HepG2 (cell line): ENCODE data around the gene TMEM253. TPM values are rescaled to one million over a fixed set of nuclear protein-coding genes. Genes with fewer than 3 reads are reported as not detected.

Experiments used
- ARID4A ChIP-seq: sonication (generic); formaldehyde crosslinking; IDR thresholded peaks from 2 replicates; pipeline ENCODE4 v1.5.0; 2020; ENCODE audit warnings: mild to moderate bottlenecking, missing genetic modification reagents, borderline replicate concordance
- ATF1 ChIP-seq: IDR thresholded peaks from 2 replicates; pipeline ENCODE4 v1.6.1; 2016; ENCODE audit warnings: mild to moderate bottlenecking, control low read depth
- CHCHD3 ChIP-seq: sonication (generic); formaldehyde crosslinking; IDR thresholded peaks from 2 replicates; pipeline ENCODE4 v1.8.0; 2022; ENCODE audit warnings: mild to moderate bottlenecking, missing genetic modification reagents, moderate library complexity
- ELK4 ChIP-seq: sonication (generic); formaldehyde crosslinking; IDR thresholded peaks from 2 replicates; pipeline ENCODE4 v1.9.0; 2021; ENCODE audit warnings: missing genetic modification reagents, borderline replicate concordance
- FOXP4 ChIP-seq: sonication (generic); formaldehyde crosslinking; IDR thresholded peaks from 2 replicates; pipeline ENCODE4 v1.4.0; 2020; ENCODE audit warnings: missing genetic modification reagents
- GFI1 ChIP-seq: sonication (generic); formaldehyde crosslinking; IDR thresholded peaks from 2 replicates; pipeline ENCODE4 v1.5.0; 2020; ENCODE audit warnings: missing genetic modification reagents, mild to moderate bottlenecking, borderline replicate concordance
- HHEX ChIP-seq: IDR thresholded peaks from 2 replicates; pipeline ENCODE4 v1.6.1; 2016; ENCODE audit warnings: control low read depth
- HMGA1 ChIP-seq: sonication (generic); formaldehyde crosslinking; conservative IDR thresholded peaks from 2 replicates; pipeline ENCODE4 v1.4.0; 2020; ENCODE audit warnings: missing genetic modification reagents
- KDM1A ChIP-seq: IDR thresholded peaks from 2 replicates; pipeline ENCODE4 v1.6.1; 2016; ENCODE audit warnings: missing compliant biosample characterization
- MAFF ChIP-seq: IDR thresholded peaks from 2 replicates; pipeline ENCODE4 v1.6.1; 2011; ENCODE audit warnings: low read depth, low read length, improper control_type of control experiment
- POLR2AphosphoS5 ChIP-seq: IDR thresholded peaks from 2 replicates; pipeline ENCODE4 v1.6.1; 2012; ENCODE audit warnings: low read depth, low read length
- RELA ChIP-seq: sonication (generic); formaldehyde crosslinking; IDR thresholded peaks from 2 replicates; pipeline ENCODE4 v1.4.0; 2020; ENCODE audit warnings: missing genetic modification reagents
- SRF ChIP-seq: IDR thresholded peaks from 2 replicates; pipeline ENCODE4 v1.6.1; 2011; ENCODE audit warnings: mild to moderate bottlenecking, low read depth, low read length, moderate library complexity
- TMF1 ChIP-seq: sonication (generic); formaldehyde crosslinking; IDR thresholded peaks from 2 replicates; pipeline ENCODE4 v1.8.1; 2022; ENCODE audit warnings: low read depth, missing genetic modification reagents
- ZFP36L1 ChIP-seq: sonication (generic); formaldehyde crosslinking; IDR thresholded peaks from 2 replicates; pipeline ENCODE4 v1.8.0; 2022; ENCODE audit warnings: mild to moderate bottlenecking, missing genetic modification reagents, moderate library complexity
- ZKSCAN5 ChIP-seq: sonication (generic); formaldehyde crosslinking; IDR thresholded peaks from 2 replicates; pipeline ENCODE4 v1.5.1; 2020; ENCODE audit warnings: mild to moderate bottlenecking, missing genetic modification reagents
- ZNF331 ChIP-seq: sonication (generic); formaldehyde crosslinking; IDR thresholded peaks from 2 replicates; pipeline ENCODE4 v1.4.0; 2020; ENCODE audit warnings: missing genetic modification reagents
- ZNF343 ChIP-seq: sonication (generic); formaldehyde crosslinking; IDR thresholded peaks from 2 replicates; pipeline ENCODE4 v1.4.0; 2020; ENCODE audit warnings: mild to moderate bottlenecking, missing genetic modification reagents
- ZNF432 ChIP-seq: sonication (generic); formaldehyde crosslinking; IDR thresholded peaks from 2 replicates; pipeline ENCODE4 v1.5.0; 2020; ENCODE audit warnings: missing genetic modification reagents, mild to moderate bottlenecking, borderline replicate concordance
- ZNF619 ChIP-seq: sonication (generic); formaldehyde crosslinking; IDR thresholded peaks from 2 replicates; pipeline ENCODE4 v1.4.0; 2020; ENCODE audit warnings: mild to moderate bottlenecking, missing genetic modification reagents
- ZNF672 ChIP-seq: sonication (generic); formaldehyde crosslinking; IDR thresholded peaks from 2 replicates; pipeline ENCODE4 v1.8.1; 2022; ENCODE audit warnings: missing genetic modification reagents
- ZNF784 ChIP-seq: sonication (generic); formaldehyde crosslinking; IDR thresholded peaks from 2 replicates; pipeline ENCODE4 v1.5.1; 2020; ENCODE audit warnings: missing genetic modification reagents, mild to moderate bottlenecking, borderline replicate concordance
- ZZZ3 ChIP-seq: sonication (generic); formaldehyde crosslinking; IDR thresholded peaks from 2 replicates; pipeline ENCODE4 v1.4.0; 2020; ENCODE audit warnings: missing genetic modification reagents, mild to moderate bottlenecking, borderline replicate concordance
- polyA plus RNA-seq, 8 experiments: library from polyadenylated mRNA; depleted of rRNA in 3 of 8; stranded (reverse) in 7 of 8; unstranded in 1 of 8; fragments of >200 nt; fragmentation: Illumina TruSeq in 4 of 8; extraction: Trizol in 4 of 8; gene quantifications; 2 replicates each; pipeline versions ENCODE4 v1.2.1 to v1.2.3, GENCODE V29; 2011 to 2016; ENCODE audit warnings: low read depth in 4 of 8, missing spikeins in 1 of 8, mixed read lengths in 1 of 8; ENCODE audit not compliant: insufficient read depth in 1 of 8
- total RNA-seq, 5 experiments: library from RNA; depleted of rRNA; stranded (reverse); fragments of >200 nt; fragmentation: Illumina TruSeq; extraction: Trizol; gene quantifications; 2 replicates each; pipeline ENCODE4 v1.2.3, GENCODE V29; 2016; ENCODE audit warnings: low read depth in 1 of 5

The TMEM253 gene
- total and polyA plus RNA-seq, 2 of the 13 experiments (the other 11 are each of a cell fraction or from before 2014, with no cell fraction given) = 0.29 to 0.45 TPM

GRCh38 chr14:21071225-21072030 lies 29.4 kb upstream of the TMEM253 start (continued):
- TF ChIP-seq RELA (CRISPR knock-in tag) (no peak), HHEX (CRISPR knock-in tag) (no peak), SRF (no peak), ZZZ3 (CRISPR knock-in tag) (no peak), TMF1 (CRISPR knock-in tag) (0 out of 2 replicates have a peak, but pooled peaks have one; percentile 41), HMGA1 (CRISPR knock-in tag) (no peak), ZNF343 (CRISPR knock-in tag) (no peak), ARID4A (CRISPR knock-in tag) (peak; percentile 48), CHCHD3 (CRISPR knock-in tag) (no peak), ATF1 (no peak), ZNF784 (CRISPR knock-in tag) (no peak), MAFF (no peak), POLR2AphosphoS5 (peak; percentile 48; the same call in 1 of the 2 replicates), KDM1A (CRISPR knock-in tag) (no peak), ZKSCAN5 (CRISPR knock-in tag) (peak; percentile 77; the same call in 1 of the 2 replicates), ZNF331 (CRISPR knock-in tag) (0 out of 2 replicates have a peak, but pooled peaks have one; percentile 40), ZFP36L1 (CRISPR knock-in tag) (no peak), GFI1 (no peak), ZNF432 (no peak), ZNF672 (CRISPR knock-in tag) (no peak), FOXP4 (CRISPR knock-in tag) (0 out of 2 replicates have a peak, but pooled peaks have one; percentile 8), ELK4 (CRISPR knock-in tag) (no peak), ZNF619 (no peak)
